Left renal pelvis (tissue), 4 donors: ENCODE measurements around the gene GCNT4. TPM values are rescaled to one million over a fixed set of nuclear protein-coding genes. Genes with fewer than 3 reads are reported as not detected.

Experiments used
- DNase-seq, 4 donors: peaks; one replicate each; pipeline ENCODE4 v3.0.0-alpha.2; 2013; ENCODE audit warnings: low read depth in 4 of 4, low spot score in 3 of 4
- polyA plus RNA-seq, 4 donors: library from polyadenylated mRNA; unstranded; fragments of 120-200 nt; gene quantifications; one replicate each; pipeline ENCODE4 v1.2.1, GENCODE V29; 2013; ENCODE audit not compliant: insufficient read length in 4 of 4

Gene GCNT4
- polyA plus RNA-seq, 4 donors = 0.40 to 19.2 (median 16.5) TPM

- DNase-seq = no peak
These were observed 621 bp upstream of the GCNT4 start for GRCh38 chr5:75053054-75053303.

DNA sequence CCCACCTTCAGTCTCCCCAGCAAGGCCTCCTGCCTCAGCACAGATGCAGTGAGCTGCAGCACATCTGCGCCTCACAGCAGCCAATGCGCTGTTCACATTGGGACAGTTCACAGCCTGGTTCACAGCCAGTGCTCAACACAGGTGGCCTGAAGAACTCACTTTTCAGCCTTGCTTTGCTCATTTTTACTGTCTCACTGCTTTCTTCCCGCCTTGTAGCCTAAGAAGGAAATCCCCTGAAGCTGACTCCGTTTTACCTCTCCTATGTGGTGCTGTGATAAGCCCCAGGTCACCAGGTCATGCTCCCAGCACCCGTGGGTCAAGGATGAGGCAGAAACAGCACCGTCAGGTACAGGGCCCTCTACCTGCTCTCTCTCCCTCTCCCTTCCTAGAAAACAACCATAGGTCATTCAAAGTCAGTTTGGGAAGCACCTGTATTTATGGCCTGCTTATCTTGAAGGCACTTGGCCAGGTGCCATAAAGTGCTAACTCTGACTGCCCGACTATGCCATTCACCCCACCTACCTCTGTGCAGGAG lies 1.1 kb downstream of the GCNT4 start:
- DNase-seq = no peak

GRCh38 chr5:75050415-75050814 lies 1.9 kb downstream of the GCNT4 start:
- DNase-seq = no peak

DNA sequence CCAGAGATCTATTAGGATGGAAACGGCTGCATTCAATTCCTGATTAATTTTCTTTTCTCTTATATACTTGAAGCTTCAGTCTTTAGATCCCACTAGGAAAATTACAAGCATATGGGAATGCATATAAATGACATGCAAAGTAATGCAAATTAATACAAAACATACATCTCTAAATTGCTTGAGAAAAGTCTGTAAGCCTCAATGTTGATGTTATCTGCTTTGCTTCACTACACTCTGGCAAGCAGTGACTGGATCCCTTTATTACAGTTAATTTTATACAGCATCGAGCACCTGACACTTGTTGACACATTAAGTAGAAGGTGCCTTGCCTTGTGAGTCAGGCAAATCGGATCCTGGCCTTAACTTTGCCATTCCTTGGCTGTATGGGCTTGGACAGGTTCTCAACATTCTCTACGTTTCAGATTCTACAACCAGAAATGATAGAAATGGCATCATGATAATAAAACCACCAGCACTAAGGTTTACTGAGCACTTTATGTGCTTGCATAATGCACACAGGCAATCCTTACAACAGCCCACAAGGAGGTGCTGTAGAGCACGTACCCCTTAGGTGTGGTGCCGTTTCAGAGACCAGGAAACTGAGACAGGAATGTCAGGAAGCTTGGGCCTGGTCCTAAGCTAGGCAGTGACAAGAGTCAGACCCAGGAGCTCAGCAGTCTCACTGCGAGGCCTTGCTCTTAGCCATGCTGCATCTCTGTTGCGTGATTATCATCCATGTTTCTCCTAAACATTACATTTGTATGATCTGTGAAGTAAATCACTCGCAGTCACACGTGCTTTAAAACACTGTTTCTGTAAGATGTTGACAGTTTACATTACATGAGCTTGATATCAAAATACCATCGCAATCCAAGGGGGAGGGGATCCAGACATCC lies 2.7 kb downstream of the GCNT4 start:
- DNase-seq = no peak

DNA sequence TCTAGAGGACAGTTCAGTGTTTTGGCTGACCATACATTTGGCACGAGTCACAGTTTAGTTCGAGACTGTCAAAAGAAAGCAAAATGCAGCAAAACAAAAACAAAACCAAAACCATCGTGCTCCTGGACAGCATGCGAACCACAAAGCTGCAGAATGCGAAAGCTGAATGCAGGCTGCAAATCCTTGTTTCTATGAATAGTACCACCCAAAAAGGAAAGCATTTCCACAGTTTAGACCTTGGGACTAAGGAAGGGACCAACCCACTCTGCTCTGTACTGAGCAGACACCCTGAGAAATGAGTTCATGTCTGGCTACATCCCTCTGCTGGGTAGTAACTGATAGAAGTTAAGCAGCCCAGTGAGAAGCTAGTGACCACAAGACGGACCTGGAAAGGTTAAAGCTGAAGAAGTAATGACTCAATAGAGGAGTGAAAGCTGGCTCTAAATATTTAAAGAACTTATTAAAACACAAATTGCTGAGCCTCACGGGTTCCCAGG lies 3.9 kb downstream of the GCNT4 start:
- DNase-seq = no peak

DNA sequence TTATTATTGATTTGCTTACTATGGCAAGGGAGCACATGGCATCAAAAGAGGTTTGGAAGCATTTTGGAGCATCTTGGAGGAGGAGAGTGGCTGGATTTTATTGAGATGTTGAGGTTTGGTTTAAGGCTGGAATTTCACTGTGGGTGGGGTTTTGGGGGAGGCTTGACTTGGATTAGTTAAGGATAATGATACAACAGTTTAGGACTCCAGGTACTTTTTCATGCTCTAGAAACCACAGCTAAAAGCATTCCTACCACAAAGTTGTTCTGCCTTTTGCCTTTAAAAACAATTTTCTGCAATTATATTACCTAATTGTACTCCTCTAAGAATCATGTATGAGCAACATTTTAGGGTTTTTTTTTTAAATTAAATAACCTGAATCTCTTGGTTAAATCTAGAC lies 5.0 kb downstream of the GCNT4 start:
- DNase-seq = no peak

DNA sequence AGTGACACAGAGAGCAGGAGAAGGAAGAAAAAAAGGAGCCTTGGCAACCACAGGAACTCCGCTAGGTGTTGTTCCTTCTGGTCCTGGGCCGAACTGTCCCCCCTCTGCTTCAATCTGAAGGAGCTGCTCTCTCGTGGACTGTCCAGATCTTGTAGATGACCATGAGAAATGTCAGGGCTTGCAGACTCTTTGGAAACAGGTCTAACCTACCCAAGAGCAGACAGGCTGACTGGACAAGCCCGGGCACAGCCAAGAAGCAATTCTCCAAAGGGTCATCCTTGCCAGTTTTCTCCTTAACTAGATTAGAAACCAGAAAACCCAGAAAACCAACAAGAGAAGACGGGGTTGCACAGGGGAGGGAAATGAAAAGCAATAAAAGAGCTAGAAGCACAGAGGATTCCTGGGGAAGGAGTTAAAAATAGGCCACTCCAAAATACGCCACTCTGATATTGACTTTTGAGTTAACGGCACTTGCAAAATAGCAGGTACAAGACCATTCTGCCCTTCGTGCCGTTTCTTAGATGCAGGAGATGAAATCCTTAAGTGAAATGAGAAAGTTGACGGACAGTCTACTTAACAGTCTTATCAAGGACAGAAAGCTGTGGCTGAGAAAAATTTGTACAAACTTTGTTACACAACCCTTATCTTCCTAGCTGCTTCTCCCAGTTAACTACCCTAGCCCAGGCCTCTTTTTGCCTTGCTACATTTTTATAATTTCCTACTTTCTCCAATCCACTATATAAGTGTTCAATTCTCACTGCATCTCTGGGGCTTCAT lies 5.8 kb downstream of the GCNT4 start:
- no peak for DNase-seq

- no peak for DNase-seq
These were observed 7.3 kb downstream of the GCNT4 start for GRCh38 chr5:75045071-75045470.

GRCh38 chr5:75044406-75044805 lies 8.0 kb downstream of the GCNT4 start:
- DNase-seq = no peak

GRCh38 chr5:75043633-75044264 lies 8.6 kb downstream of the GCNT4 start:
- no peak for DNase-seq

- no peak for DNase-seq
These were observed 9.8 kb downstream of the GCNT4 start for GRCh38 chr5:75042522-75042921.

- DNase-seq = no peak
These were observed 11.4 kb downstream of the GCNT4 start for GRCh38 chr5:75040973-75041372.

DNA sequence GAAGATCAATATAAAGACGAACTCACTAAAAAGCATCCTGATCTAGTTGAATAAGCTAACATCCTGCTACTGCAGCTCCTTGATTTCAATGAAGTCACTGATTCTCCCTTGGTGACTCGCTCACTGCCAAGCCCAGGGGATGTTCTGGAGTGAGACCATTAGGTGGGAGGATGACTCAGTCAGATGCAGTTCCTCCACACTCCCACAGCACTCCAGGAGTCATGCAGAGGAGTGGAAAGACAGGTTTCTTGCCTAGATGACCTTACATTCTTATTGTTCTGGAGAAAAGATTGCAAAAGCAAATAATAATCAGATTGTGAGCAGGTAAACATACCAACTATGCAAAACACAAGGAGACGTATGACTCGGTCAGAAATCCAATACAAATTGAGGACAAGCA lies 15.3 kb downstream of the GCNT4 start:
- no peak for DNase-seq

DNA sequence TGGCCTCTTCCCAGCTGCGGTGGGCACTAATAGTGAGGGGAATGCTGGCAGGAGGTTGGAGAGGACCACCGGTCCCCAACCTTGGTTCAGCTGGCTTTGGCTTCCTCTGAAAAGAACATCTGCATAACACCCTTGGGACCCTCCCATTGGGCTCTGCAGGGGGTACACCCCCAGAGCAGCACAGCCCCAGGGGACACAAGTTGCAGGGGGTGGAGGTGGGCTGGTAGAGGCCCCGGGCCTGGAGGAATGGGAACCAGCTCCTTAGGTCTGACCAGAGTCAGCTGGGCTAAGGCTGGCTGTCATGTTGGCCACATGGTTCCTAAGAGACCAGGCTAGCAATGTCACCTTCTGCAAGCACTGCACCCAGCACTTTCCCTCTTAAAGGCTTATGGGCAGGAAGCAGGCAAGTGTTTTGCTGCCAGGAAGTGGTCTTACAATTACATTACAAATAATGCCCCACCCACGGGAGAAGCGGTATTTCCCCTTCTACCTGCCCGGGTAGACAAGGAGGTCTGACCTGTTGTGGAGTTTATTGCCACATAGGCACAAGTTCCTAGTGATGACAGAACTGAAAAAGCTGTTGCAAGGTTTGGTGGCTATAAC lies 18.1 kb downstream of the GCNT4 start:
- DNase-seq = no peak

DNA sequence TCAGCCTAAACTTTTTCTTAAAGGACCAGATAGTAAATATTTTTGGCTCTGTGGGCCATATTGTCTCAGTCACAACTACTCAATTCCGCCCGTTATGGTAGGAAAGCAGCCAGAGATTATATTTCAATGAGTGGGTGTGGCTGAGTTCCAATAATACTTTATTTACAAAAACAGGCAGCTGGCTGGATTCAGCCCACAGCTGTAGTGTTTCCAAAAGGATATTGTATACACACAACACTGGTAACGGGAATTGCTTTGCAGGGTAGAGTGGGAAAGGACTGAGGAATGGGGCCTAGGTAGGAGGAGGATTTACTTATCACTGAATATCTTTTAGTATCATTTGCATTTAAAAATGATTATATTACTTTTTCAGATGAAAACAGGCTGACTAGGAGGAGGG lies 21.0 kb downstream of the GCNT4 start:
- no peak for DNase-seq

DNA sequence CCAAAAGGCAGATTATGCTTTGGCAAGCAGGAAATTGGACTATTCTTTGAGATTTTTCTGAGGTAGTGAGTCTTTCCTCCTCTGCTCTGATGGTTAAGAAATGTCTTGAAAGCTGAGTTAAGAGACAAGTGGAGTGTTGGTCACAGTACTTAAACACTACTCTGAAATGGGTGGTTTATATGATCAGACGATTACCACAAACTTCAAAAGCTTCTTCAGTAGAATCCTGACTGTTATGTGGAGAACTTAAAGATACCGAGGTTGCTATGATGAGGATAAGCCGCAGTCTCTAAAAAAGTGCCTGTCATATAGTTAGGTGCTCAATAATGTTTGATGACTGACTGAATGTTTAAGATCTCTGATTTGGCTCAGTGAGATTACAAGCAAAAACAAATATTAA lies 24.3 kb downstream of the GCNT4 start:
- DNase-seq = no peak

DNA sequence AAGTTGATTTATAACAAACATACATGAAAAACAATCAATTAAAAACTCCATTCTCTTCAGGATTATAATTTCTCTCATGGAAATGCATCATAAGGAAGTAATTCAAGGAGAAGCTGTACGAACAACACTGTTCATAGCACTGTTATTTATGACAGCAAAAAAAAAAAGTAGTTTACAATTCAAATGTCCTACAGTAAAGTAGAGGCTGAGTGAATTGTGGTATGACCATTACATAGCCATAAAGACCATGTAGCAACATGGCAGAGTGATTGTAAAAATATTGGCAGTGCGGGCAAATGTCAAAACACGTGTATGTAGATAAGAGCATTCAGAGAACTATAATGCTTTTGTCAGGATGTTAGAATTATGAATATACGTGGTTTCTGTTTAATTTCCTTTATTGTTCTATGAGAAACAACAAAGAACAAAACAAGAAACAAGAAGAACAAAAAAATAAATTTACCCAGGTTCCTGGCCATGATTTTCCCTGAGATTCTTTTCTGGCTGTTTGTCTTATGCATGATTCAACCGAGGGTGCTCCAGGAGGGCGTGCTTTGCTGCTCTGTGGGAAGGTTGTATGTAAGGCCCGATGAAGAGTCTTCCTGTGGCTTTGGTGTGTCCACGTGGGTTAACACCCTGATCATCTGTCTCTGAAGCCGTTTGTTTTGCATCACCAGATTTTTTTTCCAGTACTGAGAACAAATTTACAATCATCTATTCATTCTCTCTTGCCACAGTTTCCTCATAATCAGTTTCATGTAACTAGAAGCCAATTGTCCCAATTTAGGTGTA lies 28.8 kb downstream of the GCNT4 start:
- no peak for DNase-seq

DNA sequence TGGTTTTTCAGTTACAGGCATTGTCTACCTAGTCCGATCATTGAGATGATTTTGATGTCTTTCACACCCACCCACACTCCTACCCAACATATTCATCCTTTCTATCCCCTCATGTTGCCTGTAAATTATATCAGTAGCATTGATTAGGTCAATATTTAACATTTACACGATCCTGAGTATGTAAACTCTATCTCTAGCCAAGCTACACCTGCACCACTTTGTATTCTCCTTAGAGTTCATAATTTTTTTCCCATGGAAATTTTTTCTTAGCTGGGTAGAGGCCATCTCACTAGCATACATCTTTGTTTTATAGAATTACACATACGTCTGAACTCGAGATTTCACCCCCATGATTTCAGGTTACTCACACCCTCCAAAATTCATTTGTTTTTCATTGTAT lies 30.6 kb downstream of the GCNT4 start:
- no peak for DNase-seq

DNA sequence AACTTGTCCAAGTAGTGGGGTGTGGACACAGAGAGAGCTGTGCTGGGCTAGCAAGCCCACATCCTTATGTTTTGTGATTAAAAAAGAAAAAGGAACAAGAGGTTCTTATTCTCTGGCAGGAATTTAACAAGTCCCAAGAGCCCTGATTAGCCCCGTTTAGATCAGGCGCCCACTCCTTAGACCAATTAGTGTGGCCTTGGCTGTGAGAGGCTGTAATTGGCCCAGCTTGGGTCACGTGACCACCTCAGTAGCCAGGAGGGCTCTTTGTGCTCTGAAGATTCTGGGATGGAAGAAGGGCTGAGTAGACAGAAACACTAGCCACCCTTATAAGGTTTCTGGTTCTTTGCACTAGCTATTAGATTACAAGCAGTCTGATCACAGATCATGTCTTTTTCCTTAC lies 31.1 kb downstream of the GCNT4 start:
- no peak for DNase-seq

DNA sequence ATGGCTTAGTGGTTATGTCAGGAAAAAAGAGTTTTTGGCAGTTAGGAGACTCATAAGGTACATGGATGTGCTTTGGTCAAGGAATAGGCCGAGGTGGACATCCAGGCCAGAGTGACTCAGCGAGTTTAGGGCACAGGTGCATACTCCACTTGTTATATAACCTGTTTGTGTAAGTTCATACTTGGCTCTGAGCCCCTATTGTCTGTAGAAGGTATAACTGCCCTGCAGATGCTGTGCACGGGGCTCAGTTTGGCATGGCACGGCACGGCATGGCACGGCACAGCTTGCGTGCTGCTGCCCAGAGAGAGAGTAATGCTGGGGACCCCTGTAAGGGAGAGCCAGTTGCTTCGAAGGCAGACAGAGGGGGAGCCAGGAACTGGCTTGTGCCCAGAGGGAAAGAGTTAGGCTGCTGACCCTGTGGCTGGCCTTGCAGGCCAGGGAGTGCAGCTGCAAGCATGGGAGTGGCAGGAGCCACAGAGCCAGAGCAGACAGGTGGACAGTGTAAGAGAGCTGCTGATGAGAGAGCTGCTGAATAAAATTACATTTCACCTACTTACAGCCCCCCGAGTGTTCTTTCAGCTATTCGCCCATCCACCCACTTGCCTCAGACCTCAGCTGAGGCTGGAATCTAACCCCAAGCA lies 32.2 kb downstream of the GCNT4 start:
- no peak for DNase-seq
